BE2C (cell line): Measurements from ENCODE around the gene HCN3.

Experiments
- DNase-seq: peaks from one replicate; pipeline ENCODE4 v3.0.0-alpha.2; 2020
- H3K27me3 ChIP-seq: fragments of 250-450 bp; sonication (Bioruptor Pico); 2 replicates; pipeline ENCODE4 v1.5.1; 2020; ENCODE audit warnings: mild to moderate bottlenecking
- H3K36me3 ChIP-seq: fragments of 250-450 bp; sonication (Bioruptor Pico); 2 replicates; pipeline ENCODE4 v1.5.1; 2020; ENCODE audit warnings: mild to moderate bottlenecking
- H3K4me1 ChIP-seq: fragments of 250-450 bp; sonication (Bioruptor Pico); 2 replicates; pipeline ENCODE4 v1.5.1; 2020
- H3K4me3 ChIP-seq: 2 replicates; pipeline ENCODE4 v1.5.1; 2011; ENCODE audit warnings: low read depth, low read length
- H3K9me3 ChIP-seq: fragments of 250-450 bp; sonication (Bioruptor Pico); 2 replicates; pipeline ENCODE4 v1.5.1; 2020
- TF ChIP-seq, protein P1 (sequence below): IDR thresholded peaks from 2 replicates; pipeline ENCODE4 v1.5.1; 2012; ENCODE audit warnings: mild to moderate bottlenecking, low read depth, low read length

Gene HCN3

DNA sequence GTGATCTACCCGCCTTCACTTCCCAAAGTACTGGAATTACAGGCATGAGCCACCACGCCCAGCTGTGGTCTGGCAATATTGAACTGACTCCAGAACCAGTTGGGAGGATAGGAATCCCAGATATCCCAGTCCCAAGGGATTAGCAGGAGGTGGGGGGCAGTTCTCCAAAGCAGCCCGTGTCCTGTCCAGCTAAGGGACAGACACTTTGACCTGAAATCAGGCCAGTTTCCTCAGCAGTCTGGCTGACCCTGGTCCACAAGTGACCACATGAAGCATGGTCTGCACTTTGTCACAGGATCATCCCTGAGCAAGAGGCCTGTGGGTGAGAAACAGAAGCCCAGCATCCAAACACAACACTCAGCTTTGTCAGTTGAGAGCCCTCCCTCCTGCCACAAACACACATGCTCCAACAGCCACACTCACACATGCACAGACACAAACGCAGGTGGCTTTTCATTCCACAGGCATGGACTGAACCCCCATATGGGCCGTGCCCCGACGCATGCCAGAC, 28.7 kb downstream of the HCN3 start:
- Histone ChIP-seq H3K36me3 (peaks cover 5% of the 10 kb centered on the region), H3K4me1 (peaks cover 2% of the 10 kb centered on the region; the same call in 1 of the 2 replicates), H3K27me3 (no peaks in the 10 kb centered on the region), H3K4me3 (no peak overlapping the region), H3K9me3 (no peaks in the 10 kb centered on the region)
- DNase-seq = no peak
- TF ChIP-seq, protein P1, sequence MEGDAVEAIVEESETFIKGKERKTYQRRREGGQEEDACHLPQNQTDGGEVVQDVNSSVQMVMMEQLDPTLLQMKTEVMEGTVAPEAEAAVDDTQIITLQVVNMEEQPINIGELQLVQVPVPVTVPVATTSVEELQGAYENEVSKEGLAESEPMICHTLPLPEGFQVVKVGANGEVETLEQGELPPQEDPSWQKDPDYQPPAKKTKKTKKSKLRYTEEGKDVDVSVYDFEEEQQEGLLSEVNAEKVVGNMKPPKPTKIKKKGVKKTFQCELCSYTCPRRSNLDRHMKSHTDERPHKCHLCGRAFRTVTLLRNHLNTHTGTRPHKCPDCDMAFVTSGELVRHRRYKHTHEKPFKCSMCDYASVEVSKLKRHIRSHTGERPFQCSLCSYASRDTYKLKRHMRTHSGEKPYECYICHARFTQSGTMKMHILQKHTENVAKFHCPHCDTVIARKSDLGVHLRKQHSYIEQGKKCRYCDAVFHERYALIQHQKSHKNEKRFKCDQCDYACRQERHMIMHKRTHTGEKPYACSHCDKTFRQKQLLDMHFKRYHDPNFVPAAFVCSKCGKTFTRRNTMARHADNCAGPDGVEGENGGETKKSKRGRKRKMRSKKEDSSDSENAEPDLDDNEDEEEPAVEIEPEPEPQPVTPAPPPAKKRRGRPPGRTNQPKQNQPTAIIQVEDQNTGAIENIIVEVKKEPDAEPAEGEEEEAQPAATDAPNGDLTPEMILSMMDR = no peak

DNA sequence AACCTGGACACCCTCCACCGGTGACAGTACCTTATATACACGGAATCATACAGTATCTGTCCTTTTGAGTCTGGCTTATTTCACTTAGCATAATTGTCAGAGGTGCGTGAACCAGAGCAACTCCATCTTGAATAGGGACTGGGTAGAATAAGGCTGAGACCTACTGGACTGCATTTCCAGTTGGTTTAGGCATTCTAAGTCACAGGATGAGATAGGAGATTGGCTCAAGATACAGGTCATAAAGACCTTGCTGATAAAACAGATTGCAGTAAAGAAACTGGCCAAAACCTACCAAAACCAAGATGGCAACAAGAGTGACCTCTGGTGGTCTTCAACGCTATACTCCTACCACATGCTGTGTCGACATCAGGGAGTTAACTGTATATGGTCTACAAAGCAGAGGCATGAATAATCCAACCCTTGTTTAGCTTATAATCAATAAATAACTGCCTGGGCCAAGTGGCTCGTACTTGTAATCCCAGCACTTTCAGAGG, 30.0 kb downstream of the HCN3 start:
- Histone ChIP-seq H3K4me1 (peaks cover 2% of the 10 kb centered on the region; the same call in 1 of the 2 replicates), H3K36me3 (peaks cover 12% of the 10 kb centered on the region), H3K4me3 (no peak overlapping the region), H3K27me3 (no peaks in the 10 kb centered on the region), H3K9me3 (no peaks in the 10 kb centered on the region)
- no peak for DNase-seq
- TF ChIP-seq, protein P1 = peak; percentile 63

DNA sequence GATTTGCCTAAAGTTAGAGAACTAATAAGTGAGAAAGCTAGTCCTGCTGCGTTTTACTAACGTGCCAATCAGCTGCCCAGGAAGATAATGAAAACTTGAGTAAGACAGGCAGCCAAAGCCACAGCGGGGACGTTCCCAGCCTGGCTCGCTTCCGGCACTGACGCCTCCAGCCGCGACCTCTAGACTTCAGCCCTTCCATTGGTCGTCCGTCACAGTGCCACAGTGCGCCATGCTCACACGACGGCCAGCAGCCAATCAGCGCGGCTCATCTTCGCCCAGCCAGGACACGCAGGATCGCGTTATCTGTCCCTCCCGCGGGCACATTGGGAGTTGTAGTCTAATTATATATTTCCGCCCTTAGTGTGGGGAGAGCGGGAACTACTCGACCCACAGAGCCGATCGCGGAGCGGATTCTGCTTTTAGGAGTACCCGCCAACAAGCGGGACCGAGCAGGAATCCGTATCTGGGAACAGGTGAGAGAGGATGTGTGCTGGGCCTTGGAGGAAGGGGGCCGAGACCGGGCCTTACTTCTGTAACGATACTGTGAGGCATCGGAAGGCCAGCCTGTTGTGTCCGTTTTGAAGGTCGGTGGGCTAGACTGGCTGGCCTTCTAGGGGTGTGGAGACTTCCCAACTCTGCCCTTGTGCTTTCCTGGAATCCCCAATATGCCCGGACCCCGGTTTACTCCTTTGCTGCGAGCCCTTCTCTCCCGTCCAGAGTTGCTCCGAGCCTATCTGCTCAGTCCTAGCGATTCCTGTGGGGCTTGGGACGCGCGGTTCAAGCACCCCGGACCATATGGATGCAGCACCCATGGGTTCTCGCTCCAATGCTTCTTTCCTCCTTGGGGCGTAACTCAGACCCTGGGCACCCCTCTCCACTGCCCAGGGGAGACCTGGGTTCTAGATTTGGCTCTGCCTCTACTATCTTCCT, 31.5 kb downstream of the HCN3 start, which contains the start of gene FDPS:
TSS of gene FDPS (plus strand) at position 374 of the 930 bp plus-strand sequence. CDS start 924 bp downstream, outside the sequence.
- H3K4me1 ChIP-seq = peaks cover 2% of the 10 kb centered on the region; the same call in 1 of the 2 replicates
- no peaks in the 10 kb centered on the region for H3K9me3 ChIP-seq
- TF ChIP-seq, protein P1 = no peak
- H3K4me3 ChIP-seq = peak within 1 kb of the TSS; percentile 93
- DNase-seq = peak; percentile 98
- H3K27me3 ChIP-seq = no peaks in the 10 kb centered on the region
- peaks cover 20% of the 10 kb centered on the region for H3K36me3 ChIP-seq

DNA sequence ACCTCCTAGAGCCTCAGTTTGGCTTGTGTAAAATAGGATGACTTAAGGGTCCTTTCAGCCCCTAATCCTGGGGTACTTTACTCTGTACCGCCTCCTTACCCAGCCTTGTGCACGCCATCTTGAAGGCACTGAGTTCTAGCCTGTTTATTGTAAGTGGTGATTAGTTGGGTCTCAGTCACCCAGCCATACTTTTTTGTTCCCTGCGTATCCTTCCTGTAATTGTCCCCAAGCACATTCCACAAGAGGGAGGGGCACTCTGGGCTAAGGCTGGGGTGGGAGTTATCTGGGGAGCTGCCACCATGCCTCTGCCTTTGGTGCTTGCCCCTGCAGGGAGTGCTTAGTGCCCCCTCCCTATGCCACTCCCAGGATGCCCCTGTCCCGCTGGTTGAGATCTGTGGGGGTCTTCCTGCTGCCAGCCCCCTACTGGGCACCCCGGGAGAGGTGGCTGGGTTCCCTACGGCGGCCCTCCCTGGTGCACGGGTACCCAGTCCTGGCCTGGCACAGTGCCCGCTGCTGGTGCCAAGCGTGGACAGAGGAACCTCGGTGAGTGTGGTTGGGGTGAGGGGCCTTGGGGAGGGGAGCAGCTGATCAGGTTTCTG, 32.3 kb downstream of the HCN3 start:
- no peak for DNase-seq
- Histone ChIP-seq H3K4me1 (peaks cover 2% of the 10 kb centered on the region; the same call in 1 of the 2 replicates), H3K9me3 (no peaks in the 10 kb centered on the region), H3K4me3 (peak overlapping the region; percentile 93), H3K36me3 (peaks cover 20% of the 10 kb centered on the region), H3K27me3 (no peaks in the 10 kb centered on the region)
- TF ChIP-seq, protein P1 = no peak

DNA sequence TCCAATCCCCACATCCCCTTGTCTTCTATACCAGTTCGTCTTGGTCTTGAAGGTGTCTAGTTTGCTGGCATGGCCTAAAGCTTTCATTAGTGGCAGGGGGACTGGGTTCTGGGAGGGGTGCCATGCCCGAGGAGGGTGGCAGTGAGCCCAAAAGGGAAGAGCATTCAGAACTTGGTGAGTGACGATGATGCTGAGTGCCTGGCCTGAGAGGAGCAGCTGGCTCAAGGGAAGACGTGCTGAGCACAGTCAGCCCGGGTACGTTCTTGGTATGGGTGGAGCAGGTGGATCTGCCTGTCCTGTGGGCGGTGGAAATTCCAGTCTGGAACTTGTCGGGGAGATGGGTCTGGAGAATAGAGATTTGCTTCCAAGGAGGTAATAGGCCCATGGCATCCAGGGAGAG, 36.0 kb downstream of the HCN3 start:
- no peaks in the 10 kb centered on the region for H3K9me3 ChIP-seq
- H3K27me3 ChIP-seq = no peaks in the 10 kb centered on the region
- H3K4me1 ChIP-seq = no peaks in the 10 kb centered on the region
- no peak for DNase-seq
- H3K36me3 ChIP-seq = peaks cover 27% of the 10 kb centered on the region
- TF ChIP-seq, protein P1 = no peak
- H3K4me3 ChIP-seq = no peak overlapping the region
